HepG2 (cell line): Measurements from ENCODE around the gene DOLK. TPM values are rescaled to one million over a fixed set of nuclear protein-coding genes. Genes with fewer than 3 reads are reported as not detected.

ENCODE experiments used
- CBX1 ChIP-seq: IDR thresholded peaks from one replicate; pipeline ENCODE4 v1.6.1; 2016; ENCODE audit warnings: antibody characterized with exemption, low read depth
- IKZF4 ChIP-seq: sonication (generic); formaldehyde crosslinking; IDR thresholded peaks from 2 replicates; pipeline ENCODE4 v1.5.1; 2020; ENCODE audit warnings: borderline replicate concordance, mild to moderate bottlenecking, low read depth, missing genetic modification reagents; ENCODE audit errors: not compliant biosample characterization
- LBX2 ChIP-seq: sonication (generic); formaldehyde crosslinking; IDR thresholded peaks from 2 replicates; pipeline ENCODE4 v1.5.0; 2020; ENCODE audit warnings: missing genetic modification reagents, mild to moderate bottlenecking, borderline replicate concordance
- NFE2L2 ChIP-seq: fragments of 150-350 bp; IDR thresholded peaks from 2 replicates; pipeline ENCODE4 v1.6.1; 2014; ENCODE audit warnings: low read length
- NR2F2 ChIP-seq: IDR thresholded peaks from 2 replicates; pipeline ENCODE4 v1.6.1; 2012; ENCODE audit warnings: low read depth, inconsistent platforms, borderline replicate concordance
- NRL ChIP-seq: sonication (generic); formaldehyde crosslinking; IDR thresholded peaks from 2 replicates; pipeline ENCODE4 v1.5.0; 2020; ENCODE audit warnings: missing genetic modification reagents, mild to moderate bottlenecking, moderate library complexity, borderline replicate concordance
- SIX1 ChIP-seq: sonication (generic); formaldehyde crosslinking; IDR thresholded peaks from 2 replicates; pipeline ENCODE4 v1.4.0; 2020; ENCODE audit warnings: missing genetic modification reagents, borderline replicate concordance
- SP1 ChIP-seq, 2 experiments: fragments of 450-650 bp in 1 of 2; sonication (generic) in 1 of 2; formaldehyde crosslinking in 1 of 2; IDR thresholded peaks; 2 replicates each; pipeline versions ENCODE4 v1.4.0 to v1.6.1; 2016 to 2020; ENCODE audit warnings: missing genetic modification reagents in 1 of 2
- TCF12 ChIP-seq, 2 experiments: fragments of 450-650 bp in 1 of 2; sonication (generic) in 1 of 2; formaldehyde crosslinking in 1 of 2; IDR thresholded peaks; 2 replicates each; pipeline versions ENCODE4 v1.6.1 to v1.8.0; 2017 to 2022; ENCODE audit warnings: antibody characterized with exemption in 1 of 2, mild to moderate bottlenecking in 1 of 2, missing genetic modification reagents in 1 of 2, moderate library complexity in 1 of 2
- ZBTB33 ChIP-seq: sonication (generic); formaldehyde crosslinking; IDR thresholded peaks from 2 replicates; pipeline ENCODE4 v1.4.0; 2020; ENCODE audit warnings: missing genetic modification reagents
- ZFX ChIP-seq: sonication (generic); formaldehyde crosslinking; IDR thresholded peaks from 2 replicates; pipeline ENCODE4 v1.4.0; 2020; ENCODE audit warnings: mild to moderate bottlenecking, low read depth, missing genetic modification reagents, moderate library complexity
- ZNF235 ChIP-seq: sonication (generic); formaldehyde crosslinking; IDR thresholded peaks from 2 replicates; pipeline ENCODE4 v1.8.1; 2023; ENCODE audit warnings: mild to moderate bottlenecking, missing genetic modification reagents, borderline replicate concordance
- ZNF34 ChIP-seq: sonication (generic); formaldehyde crosslinking; IDR thresholded peaks from 2 replicates; pipeline ENCODE4 v1.4.0; 2020; ENCODE audit warnings: mild to moderate bottlenecking, missing genetic modification reagents, borderline replicate concordance
- ZNF354B ChIP-seq: sonication (generic); formaldehyde crosslinking; IDR thresholded peaks from 2 replicates; pipeline ENCODE4 v1.8.0; 2022; ENCODE audit warnings: mild to moderate bottlenecking, missing genetic modification reagents
- ZNF512B ChIP-seq: sonication (generic); formaldehyde crosslinking; IDR thresholded peaks from 2 replicates; pipeline ENCODE4 v1.5.1; 2020; ENCODE audit warnings: missing genetic modification reagents, mild to moderate bottlenecking, borderline replicate concordance
- ZNF530 ChIP-seq: sonication (generic); formaldehyde crosslinking; IDR thresholded peaks from 2 replicates; pipeline ENCODE4 v1.5.0; 2020; ENCODE audit warnings: low read depth, mild to moderate bottlenecking, missing genetic modification reagents
- ZNF678 ChIP-seq: sonication (generic); formaldehyde crosslinking; IDR thresholded peaks from 2 replicates; pipeline ENCODE4 v1.4.0; 2020; ENCODE audit warnings: mild to moderate bottlenecking, missing genetic modification reagents
- ZNF850 ChIP-seq: sonication (generic); formaldehyde crosslinking; conservative IDR thresholded peaks from 2 replicates; pipeline ENCODE4 v1.9.0; 2021; ENCODE audit warnings: mild to moderate bottlenecking, missing genetic modification reagents
- polyA plus RNA-seq, 8 experiments: library from polyadenylated mRNA; depleted of rRNA in 3 of 8; stranded (reverse) in 7 of 8; unstranded in 1 of 8; fragments of >200 nt; fragmentation: Illumina TruSeq in 4 of 8; extraction: Trizol in 4 of 8; gene quantifications; 2 replicates each; pipeline versions ENCODE4 v1.2.1 to v1.2.3, GENCODE V29; 2011 to 2016; ENCODE audit warnings: low read depth in 4 of 8, missing spikeins in 1 of 8, mixed read lengths in 1 of 8; ENCODE audit not compliant: insufficient read depth in 1 of 8
- total RNA-seq, 5 experiments: library from RNA; depleted of rRNA; stranded (reverse); fragments of >200 nt; fragmentation: Illumina TruSeq; extraction: Trizol; gene quantifications; 2 replicates each; pipeline ENCODE4 v1.2.3, GENCODE V29; 2016; ENCODE audit warnings: low read depth in 1 of 5
- TF ChIP-seq, protein P1 (sequence below): sonication (generic); formaldehyde crosslinking; IDR thresholded peaks from 2 replicates; pipeline ENCODE4 v1.8.1; 2022; ENCODE audit warnings: low read depth, mild to moderate bottlenecking, missing genetic modification reagents
- TF ChIP-seq, protein P2 (sequence below): fragments of 450-650 bp; IDR thresholded peaks from 2 replicates; pipeline ENCODE4 v1.6.1; 2017

Gene DOLK
- total and polyA plus RNA-seq, 2 of the 13 experiments (the other 11 are each of a cell fraction or from before 2014, with no cell fraction given): 15.4 to 18.7 TPM

DNA sequence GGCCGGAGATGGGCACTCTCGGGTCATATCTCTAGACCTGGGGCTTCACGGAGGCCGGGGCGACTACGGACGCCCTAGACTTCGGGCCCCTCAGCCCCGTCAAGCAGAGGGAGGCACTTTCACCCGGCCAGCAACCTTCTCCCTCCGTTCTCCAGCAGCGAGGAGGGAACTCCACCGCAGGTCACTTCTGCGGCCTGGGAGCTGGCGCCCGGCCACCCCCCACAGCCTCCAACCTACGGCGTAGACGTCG, 201 bp downstream of the DOLK start (continued):
- TF ChIP-seq ZNF512B (CRISPR knock-in tag) (no peak), ZNF850 (CRISPR knock-in tag) (no peak), ZNF530 (CRISPR knock-in tag) (no peak), NFE2L2 (no peak), NRL (CRISPR knock-in tag) (0 out of 2 replicates have a peak, but pooled peaks have one; percentile 50), TCF12 (IDR thresholded peaks at IDR 0.05) (no peak), TCF12 (CRISPR knock-in tag; IDR thresholded peaks at IDR 0.05) (peak; percentile 34; the same call in 1 of the 2 replicates), CBX1 (no peak), ZNF34 (CRISPR knock-in tag) (no peak), NR2F2 (no peak), IKZF4 (CRISPR knock-in tag) (no peak), ZBTB33 (CRISPR knock-in tag) (no peak), ZNF678 (CRISPR knock-in tag) (no peak), SIX1 (no peak), ZNF354B (CRISPR knock-in tag) (no peak), SP1 (IDR thresholded peaks at IDR 0.05) (no peak), SP1 (CRISPR knock-in tag; IDR thresholded peaks at IDR 0.05) (no peak), ZFX (CRISPR knock-in tag) (peak; percentile 83; the same call in 1 of the 2 replicates), LBX2 (CRISPR knock-in tag) (no peak), ZNF235 (CRISPR knock-in tag) (peak; percentile 87; the same call in 1 of the 2 replicates)
- TF ChIP-seq, protein P1, sequence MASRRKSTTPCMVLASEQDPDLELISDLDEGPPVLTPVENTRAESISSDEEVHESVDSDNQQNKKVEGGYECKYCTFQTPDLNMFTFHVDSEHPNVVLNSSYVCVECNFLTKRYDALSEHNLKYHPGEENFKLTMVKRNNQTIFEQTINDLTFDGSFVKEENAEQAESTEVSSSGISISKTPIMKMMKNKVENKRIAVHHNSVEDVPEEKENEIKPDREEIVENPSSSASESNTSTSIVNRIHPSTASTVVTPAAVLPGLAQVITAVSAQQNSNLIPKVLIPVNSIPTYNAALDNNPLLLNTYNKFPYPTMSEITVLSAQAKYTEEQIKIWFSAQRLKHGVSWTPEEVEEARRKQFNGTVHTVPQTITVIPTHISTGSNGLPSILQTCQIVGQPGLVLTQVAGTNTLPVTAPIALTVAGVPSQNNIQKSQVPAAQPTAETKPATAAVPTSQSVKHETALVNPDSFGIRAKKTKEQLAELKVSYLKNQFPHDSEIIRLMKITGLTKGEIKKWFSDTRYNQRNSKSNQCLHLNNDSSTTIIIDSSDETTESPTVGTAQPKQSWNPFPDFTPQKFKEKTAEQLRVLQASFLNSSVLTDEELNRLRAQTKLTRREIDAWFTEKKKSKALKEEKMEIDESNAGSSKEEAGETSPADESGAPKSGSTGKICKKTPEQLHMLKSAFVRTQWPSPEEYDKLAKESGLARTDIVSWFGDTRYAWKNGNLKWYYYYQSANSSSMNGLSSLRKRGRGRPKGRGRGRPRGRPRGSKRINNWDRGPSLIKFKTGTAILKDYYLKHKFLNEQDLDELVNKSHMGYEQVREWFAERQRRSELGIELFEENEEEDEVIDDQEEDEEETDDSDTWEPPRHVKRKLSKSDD (CRISPR knock-in tag): no peak
- TF ChIP-seq, protein P2, sequence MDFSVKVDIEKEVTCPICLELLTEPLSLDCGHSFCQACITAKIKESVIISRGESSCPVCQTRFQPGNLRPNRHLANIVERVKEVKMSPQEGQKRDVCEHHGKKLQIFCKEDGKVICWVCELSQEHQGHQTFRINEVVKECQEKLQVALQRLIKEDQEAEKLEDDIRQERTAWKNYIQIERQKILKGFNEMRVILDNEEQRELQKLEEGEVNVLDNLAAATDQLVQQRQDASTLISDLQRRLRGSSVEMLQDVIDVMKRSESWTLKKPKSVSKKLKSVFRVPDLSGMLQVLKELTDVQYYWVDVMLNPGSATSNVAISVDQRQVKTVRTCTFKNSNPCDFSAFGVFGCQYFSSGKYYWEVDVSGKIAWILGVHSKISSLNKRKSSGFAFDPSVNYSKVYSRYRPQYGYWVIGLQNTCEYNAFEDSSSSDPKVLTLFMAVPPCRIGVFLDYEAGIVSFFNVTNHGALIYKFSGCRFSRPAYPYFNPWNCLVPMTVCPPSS: no peak
